NCI-H146 (cell line): ENCODE data around the gene KIF1A.
A peak's percentile ranks its signal among the peaks of the same experiment; 100 is the strongest.
"Not testable (repeated sequence)": the region's sequence is repeated elsewhere in the genome, so short reads cannot be mapped to it uniquely, and the experiment has no call there.

Experiments
- DNase-seq: peaks from one replicate; lab custom pipeline; 2025; lab: John Stamatoyannopoulos, UW

Gene KIF1A

GRCh38 chr2:240846873-240847595 is 27.0 kb upstream of the KIF1A start:
- no peak for DNase-seq

- DNase-seq: not testable (repeated sequence)
Measured at GRCh38 chr2:240846309-240846708, 26.3 kb upstream of the KIF1A start.

- DNase-seq: peak; percentile 80
Measured at GRCh38 chr2:240840435-240841060, 20.5 kb upstream of the KIF1A start.

GRCh38 chr2:240839152-240840143 is 19.4 kb upstream of the KIF1A start:
- no peak for DNase-seq

- no peak for DNase-seq
Measured at GRCh38 chr2:240837621-240838020, 17.6 kb upstream of the KIF1A start.

- no peak for DNase-seq
Measured at GRCh38 chr2:240836781-240837467, 16.9 kb upstream of the KIF1A start.

- DNase-seq: no peak
Measured at GRCh38 chr2:240835528-240835927, 15.5 kb upstream of the KIF1A start.

GRCh38 chr2:240834377-240834975 is 14.5 kb upstream of the KIF1A start:
- no peak for DNase-seq

- no peak for DNase-seq
Measured at GRCh38 chr2:240833724-240834285, 13.8 kb upstream of the KIF1A start.

- no peak for DNase-seq
Measured at GRCh38 chr2:240832921-240833494, 13.0 kb upstream of the KIF1A start.

GRCh38 chr2:240832205-240832727 is 12.2 kb upstream of the KIF1A start:
- peak; percentile 95 for DNase-seq

- peak; percentile 31 for DNase-seq
Measured at GRCh38 chr2:240831594-240832204, 11.7 kb upstream of the KIF1A start.

GRCh38 chr2:240825476-240825875 is 5.5 kb upstream of the KIF1A start:
- no peak for DNase-seq

- DNase-seq: peak; percentile 49
Measured at GRCh38 chr2:240823449-240824336, 3.7 kb upstream of the KIF1A start.

- peak; percentile 94 for DNase-seq
Measured at GRCh38 chr2:240822280-240822847, 2.3 kb upstream of the KIF1A start.

GRCh38 chr2:240821429-240821778 is 1.4 kb upstream of the KIF1A start:
- DNase-seq: no peak

- DNase-seq: peak; percentile 95
Measured at GRCh38 chr2:240820607-240821428, 799 bp upstream of the KIF1A start.
